Ovary (tissue), 3 donors: ENCODE measurements around the gene SMIM14.

Experiments used
- CTCF ChIP-seq, 3 donors: fragments of 450-650 bp in 2 of 3; fragments of 200-600 bp in 1 of 3; IDR thresholded peaks; one replicate each; pipeline versions ENCODE4 v1.5.1 to v1.8.0; 2016 to 2022; ENCODE audit warnings: antibody characterized with exemption in 3 of 3, mild to moderate bottlenecking in 1 of 3
- EP300 ChIP-seq: sonication (generic); formaldehyde crosslinking; IDR thresholded peaks from one replicate; pipeline ENCODE4 v1.6.1; 2017; ENCODE audit warnings: antibody characterized with exemption
- donor health status: DM: no; HTN: no; CAD: no.

GRCh38 chr4:39658756-39659155, 20.1 kb upstream of the SMIM14 start:
- TF ChIP-seq CTCF (IDR thresholded peaks at IDR 0.05) (no peak), EP300 (no peak)
